Spleen (tissue), 11 donors: ENCODE results near the gene STAP2. TPM values are rescaled to one million over a fixed set of nuclear protein-coding genes. Genes with fewer than 3 reads are reported as not detected.
"Not testable (repeated sequence)": the region's sequence is repeated elsewhere in the genome, so short reads cannot be mapped to it uniquely, and the experiment has no call there.

Experiments
- DNase-seq: peaks from one replicate; pipeline ENCODE4 v3.0.0-alpha.2; 2020
- H3K27ac ChIP-seq, 8 donors: fragments of 200-600 bp; sonication (generic) in 7 of 8; 1 replicate in 4 of 8; 2 replicates in 4 of 8; pipeline versions ENCODE4 v1.5.0 to v1.8.0; 2016 to 2021; ENCODE audit warnings: inconsistent platforms in 4 of 8, mild to moderate bottlenecking in 4 of 8, moderate library complexity in 1 of 8
- H3K27me3 ChIP-seq, 7 donors: fragments of 200-600 bp; sonication (generic) in 6 of 7; replicated peaks in 1 of 7; 1 replicate in 4 of 7; 2 replicates in 3 of 7; pipeline versions ENCODE4 v1.5.0 to v1.8.0; 2016 to 2021; ENCODE audit warnings: inconsistent platforms in 3 of 7, mild to moderate bottlenecking in 1 of 7
- H3K36me3 ChIP-seq, 6 donors: fragments of 200-600 bp; sonication (generic) in 5 of 6; 1 replicate in 4 of 6; 2 replicates in 2 of 6; pipeline versions ENCODE4 v1.5.0 to v1.8.0; 2016 to 2021; ENCODE audit warnings: inconsistent platforms in 2 of 6
- H3K4me1 ChIP-seq, 6 donors: fragments of 200-600 bp; sonication (generic) in 5 of 6; 1 replicate in 3 of 6; 2 replicates in 3 of 6; pipeline versions ENCODE4 v1.5.0 to v1.8.0; 2016 to 2021; ENCODE audit warnings: inconsistent platforms in 3 of 6
- H3K4me3 ChIP-seq, 8 donors: fragments of 200-600 bp; sonication (generic) in 7 of 8; 1 replicate in 4 of 8; 2 replicates in 4 of 8; pipeline versions ENCODE4 v1.5.0 to v1.8.0; 2016 to 2021; ENCODE audit warnings: inconsistent platforms in 4 of 8, mild to moderate bottlenecking in 4 of 8, moderate library complexity in 2 of 8
- H3K9me3 ChIP-seq, 8 donors: fragments of 200-600 bp; sonication (generic) in 7 of 8; 1 replicate in 4 of 8; 2 replicates in 4 of 8; pipeline versions ENCODE4 v1.5.0 to v1.8.0; 2016 to 2021; ENCODE audit warnings: inconsistent platforms in 4 of 8
- CTCF ChIP-seq, 11 experiments: fragments of 200-600 bp in 7 of 11; fragments of 450-650 bp in 4 of 11; sonication (generic) in 4 of 11; IDR thresholded peaks in 8 of 11; conservative IDR thresholded peaks in 3 of 11; 1 replicate in 7 of 11; 2 replicates in 4 of 11; pipeline versions ENCODE4 v1.4.0 to v1.8.0; 2016 to 2021; ENCODE audit warnings: antibody characterized with exemption in 11 of 11, inconsistent platforms in 4 of 11, mild to moderate bottlenecking in 1 of 11
- POLR2A ChIP-seq, 3 donors: fragments of 450-650 bp; IDR thresholded peaks; one replicate each; pipeline ENCODE4 v1.5.1; 2017; ENCODE audit warnings: antibody characterized with exemption in 3 of 3, mild to moderate bottlenecking in 1 of 3
- POLR2AphosphoS5 ChIP-seq, 3 donors: sonication (generic); formaldehyde crosslinking; IDR thresholded peaks; one replicate each; pipeline ENCODE4 v1.5.1; 2017; ENCODE audit warnings: antibody characterized with exemption in 3 of 3
- WGBS, 5 donors: extraction: QIAGEN DNeasy Blood & Tissue Kit in 3 of 5; methylation state at CpG; one replicate each; pipeline versions ENCODE4 v1.1.5 to v1.1.7; 2013 to 2018; 5-methylcytosine and 5-hydroxymethylcytosine counted together
- intact Hi-C: fragments of 100-400 bp; cut with DNase I; formaldehyde crosslinking; loops from one replicate; pipeline ENCODE4 v1.15.0; 2023; ENCODE audit warnings: low total_unique reads
- polyA plus RNA-seq, 3 donors: library from polyadenylated mRNA; stranded (reverse); fragments of 200-250 nt; gene quantifications; one replicate each; pipeline ENCODE4 v1.2.1, GENCODE V29; 2013
- total RNA-seq, 7 donors: library from RNA; depleted of rRNA in 3 of 7; stranded (reverse); fragments of >200 nt in 3 of 7; fragmentation: NEBNext Ultra II Directional in 4 of 7; extraction: Animal tissue kit (Norgen Biotek cat#: 25700) in 4 of 7; gene quantifications; one replicate each; pipeline versions ENCODE4 v1.1.0 to v1.2.1, GENCODE V29; 2016 to 2021
- donor health status: healthy with polysubstance abuse.
- donor health status: DM: no; HTN: no; CAD: no; lungs with moderate emphysema.
- donor health status: DM: no; HTN: no; CAD: no.
- donor health status: Bipolar disorder and iron deficiency.
- donor health status: healthy.
- donor health status: DM: no; HTN: no; CAD: no.
- donor health status: DM: yes; HTN: yes; CAD: no.

STAP2 gene
- total and polyA plus RNA-seq, 10 donors: 0.79 to 5.1 (median 2.1) TPM; not detected in 1

- H3K4me1 ChIP-seq: peaks cover 3 to 48% (median 10%) of the 10 kb centered on the region in 6 donors
- H3K4me3 ChIP-seq, DNase-seq, H3K9me3 ChIP-seq, H3K27ac ChIP-seq, intact Hi-C loops: not testable (repeated sequence)
- 90 to 94% (median 93%) methylated on average over 16 of the region's 16 CpGs for WGBS, 5 donors
- H3K27me3 ChIP-seq: peaks cover 0 to 47% (median 0%) of the 10 kb centered on the region in 7 donors
- peak in 1 of 3 donors; percentile 12 for TF ChIP-seq POLR2AphosphoS5 (IDR thresholded peaks at IDR 0.05)
- H3K36me3 ChIP-seq: peaks cover 0 to 45% (median 0%) of the 10 kb centered on the region in 6 donors
These were observed 10.6 kb upstream of the STAP2 start for GRCh38 chr19:4349225-4349624.

GRCh38 chr19:4347521-4347920 lies 8.9 kb upstream of the STAP2 start:
- Histone ChIP-seq H3K4me3 (no peak overlapping the region), H3K36me3 (peaks cover 0 to 37% (median 0%) of the 10 kb centered on the region in 6 donors), H3K4me1 (peaks cover 6 to 48% (median 19%) of the 10 kb centered on the region in 6 donors), H3K27me3 (peaks cover 0 to 58% (median 0%) of the 10 kb centered on the region in 7 donors), H3K9me3 (no peaks in the 10 kb centered on the region), H3K27ac (no peak overlapping the region)
- intact Hi-C loops: no loop called here
- no peak for TF ChIP-seq POLR2A (IDR thresholded peaks at IDR 0.05)
- no peak for TF ChIP-seq POLR2AphosphoS5 (IDR thresholded peaks at IDR 0.05)
- no peak for TF ChIP-seq CTCF (IDR thresholded peaks at IDR 0.05 in 8 of 11, conservative IDR thresholded peaks at IDR 0.05 in 3 of 11)
- WGBS, 5 donors: 39 to 51% (median 44%) methylated on average over 6 of the region's 6 CpGs
- no peak for DNase-seq

- Histone ChIP-seq H3K27ac (no peak overlapping the region), H3K4me3 (no peak overlapping the region), H3K9me3 (no peaks in the 10 kb centered on the region), H3K36me3 (peaks cover 0 to 37% (median 0%) of the 10 kb centered on the region in 6 donors), H3K27me3 (peaks cover 0 to 54% (median 0%) of the 10 kb centered on the region in 7 donors), H3K4me1 (peaks cover 6 to 55% (median 26%) of the 10 kb centered on the region in 6 donors)
- WGBS, 5 donors: 93 to 98% (median 96%) methylated on average over 6 of the region's 6 CpGs
- intact Hi-C loops: no loop called here
- TF ChIP-seq CTCF (IDR thresholded peaks at IDR 0.05 in 8 of 11, conservative IDR thresholded peaks at IDR 0.05 in 3 of 11): no peak
- TF ChIP-seq POLR2A (IDR thresholded peaks at IDR 0.05): no peak
- TF ChIP-seq POLR2AphosphoS5 (IDR thresholded peaks at IDR 0.05): no peak
- DNase-seq: no peak
These were observed 7.4 kb upstream of the STAP2 start for GRCh38 chr19:4346020-4346383.

GRCh38 chr19:4345342-4346019 lies 6.9 kb upstream of the STAP2 start:
- peak; percentile 74 for DNase-seq
- no peak overlapping the region for H3K27ac ChIP-seq
- H3K4me1 ChIP-seq: peaks cover 6 to 55% (median 26%) of the 10 kb centered on the region in 6 donors
- H3K4me3 ChIP-seq: no peak overlapping the region
- peaks cover 0 to 53% (median 0%) of the 10 kb centered on the region in 7 donors for H3K27me3 ChIP-seq
- intact Hi-C loops: no loop called here
- 72 to 86% (median 82%) methylated on average over 7 to 15 of the region's 15 CpGs for WGBS, 5 donors
- peaks cover 0 to 33% (median 0%) of the 10 kb centered on the region in 6 donors for H3K36me3 ChIP-seq
- H3K9me3 ChIP-seq: no peaks in the 10 kb centered on the region
- TF ChIP-seq POLR2A (IDR thresholded peaks at IDR 0.05) (no peak), POLR2AphosphoS5 (IDR thresholded peaks at IDR 0.05) (peak in 1 of 3 donors; percentile 12)
